GM12891 (cell line): Measurements from ENCODE around the gene CACNA1S.

Experiments used
- PAX5 ChIP-seq: IDR thresholded peaks from 2 replicates; pipeline ENCODE4 v1.6.1; 2011; ENCODE audit warnings: low read length, moderate library complexity, mild to moderate bottlenecking; ENCODE audit not compliant: insufficient read depth, severe bottlenecking
- POLR2A ChIP-seq: IDR thresholded peaks from 2 replicates; pipeline ENCODE4 v1.6.1; 2011; ENCODE audit warnings: low read depth, low read length, control low read depth
- POLR2AphosphoS5 ChIP-seq: IDR thresholded peaks from 2 replicates; pipeline ENCODE4 v1.6.1; 2011; ENCODE audit warnings: low read depth, low read length, control low read depth
- SPI1 ChIP-seq: IDR thresholded peaks from 2 replicates; pipeline ENCODE4 v1.6.1; 2011; ENCODE audit warnings: low read depth, low read length, control low read depth
- TAF1 ChIP-seq: IDR thresholded peaks from 2 replicates; pipeline ENCODE4 v1.6.1; 2011; ENCODE audit warnings: low read depth, low read length, control low read depth

GRCh38 chr1:201126832-201127754 is 14.9 kb upstream of the CACNA1S start, which contains the start of gene ASCL5:
- TF ChIP-seq TAF1 (no peak), POLR2AphosphoS5 (no peak), POLR2A (no peak), PAX5 (no peak), SPI1 (no peak)
